ENCODE data around the gene NDP.

Gene NDP

DNA sequence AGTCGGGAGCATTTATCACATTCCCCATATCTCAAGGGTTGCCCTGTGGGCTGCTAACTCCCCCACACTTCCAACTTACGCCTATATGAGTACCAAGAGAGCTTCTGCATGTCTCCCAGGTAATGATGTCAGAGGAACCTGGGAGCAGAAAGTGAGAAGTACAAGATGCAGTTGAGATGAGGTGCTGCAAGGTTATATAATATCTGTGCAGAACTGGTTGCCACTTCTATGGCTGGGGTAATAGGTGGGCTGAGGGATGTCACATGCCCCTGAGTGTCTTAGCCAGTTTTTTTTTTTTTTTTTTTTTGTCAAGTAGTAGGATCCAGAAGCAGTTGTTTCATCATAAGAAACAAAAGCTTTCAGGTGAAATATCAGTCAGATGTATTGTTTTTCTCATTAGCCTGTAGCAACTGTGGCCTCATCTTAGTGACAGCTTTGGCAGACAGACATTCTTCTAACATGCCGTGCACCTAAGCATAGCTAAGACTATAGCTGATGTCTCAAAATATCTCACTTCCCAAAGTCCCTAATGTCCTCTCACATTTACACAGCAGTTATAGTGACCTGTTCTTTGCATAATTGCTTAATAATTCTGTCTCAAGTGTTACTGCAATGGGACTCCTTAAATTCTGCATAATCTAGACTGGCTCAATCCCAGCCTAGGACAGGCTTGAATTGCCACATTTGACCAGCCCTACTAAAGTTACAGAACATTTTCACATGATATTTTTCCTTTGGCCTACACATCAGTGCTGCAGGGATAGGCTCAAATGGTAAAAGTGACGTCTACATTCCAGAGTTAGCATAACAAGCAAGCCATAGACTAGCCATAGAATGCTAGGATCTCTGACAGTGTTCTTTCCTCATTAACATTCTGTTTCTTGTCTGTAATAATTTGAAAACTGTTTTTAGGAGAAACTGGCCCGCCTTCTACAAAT lies 73.0 kb downstream of the NDP start:
- Histone ChIP-seq H3K27me3 (ENCODE audit: control insufficient read depth in 2 of 2, insufficient read depth in 2 of 2, low read length in 2 of 2) (peaks cover 0 to 6% of the 10 kb centered on the region in 2 donors), H3K9ac (ENCODE audit: low read depth in 1 of 2, low read length in 2 of 2) (no peak overlapping the region), H3K36me3 (ENCODE audit: control insufficient read depth in 2 of 2, insufficient read depth in 2 of 2, low read length in 2 of 2) (no peaks in the 10 kb centered on the region), H3K9me3 (ENCODE audit: control insufficient read depth in 2 of 2, low read length in 2 of 2) (no peaks in the 10 kb centered on the region), H3K4me3 (ENCODE audit: low read length in 2 of 2) (no peak overlapping the region), H3K27ac (ENCODE audit: low read depth in 2 of 2, low read length in 2 of 2) (no peak overlapping the region), H3K4me1 (ENCODE audit: control insufficient read depth in 2 of 2, insufficient read depth in 2 of 2, low read length in 2 of 2) (no peaks in the 10 kb centered on the region)
